ENCODE measurements around the gene KRT4.
"Not testable (repeated sequence)": the region's sequence is repeated elsewhere in the genome, so short reads cannot be mapped to it uniquely, and the experiment has no call there.

Gene KRT4

GRCh38 chr12:52813885-52814709, at the start of gene KRT4:
KRT4 (minus strand) TSS chr12:52814116; CDS start chr12:52814058, 58 bp downstream.
- no peak for DNase-seq

- DNase-seq, result no peak
Observed at GRCh38 chr12:52862023-52862422, 48.1 kb upstream of the KRT4 start.

- no peak for DNase-seq
Observed at GRCh38 chr12:52861511-52861910, 47.6 kb upstream of the KRT4 start.

GRCh38 chr12:52860102-52860823, 46.3 kb upstream of the KRT4 start:
- DNase-seq, result no peak

- no peak for DNase-seq
Observed at GRCh38 chr12:52857500-52857899, 43.6 kb upstream of the KRT4 start.

GRCh38 chr12:52856787-52857186, 42.9 kb upstream of the KRT4 start:
- no peak for DNase-seq

GRCh38 chr12:52856077-52856476, 42.2 kb upstream of the KRT4 start:
- not testable (repeated sequence) for DNase-seq

- DNase-seq, result no peak
Observed at GRCh38 chr12:52851787-52852186, 37.9 kb upstream of the KRT4 start.

GRCh38 chr12:52850681-52851080, 36.8 kb upstream of the KRT4 start:
- no peak for DNase-seq

- no peak for DNase-seq
Observed at GRCh38 chr12:52849511-52849910, 35.6 kb upstream of the KRT4 start.

GRCh38 chr12:52848661-52849255, 34.8 kb upstream of the KRT4 start, which contains the start of gene KRT78:
KRT78 (minus strand) TSS chr12:52848994; CDS start chr12:52848930, 64 bp downstream.
- DNase-seq, result no peak

- DNase-seq, result no peak
Observed at GRCh38 chr12:52847335-52848102, 33.6 kb upstream of the KRT4 start.

- DNase-seq, result no peak
Observed at GRCh38 chr12:52846356-52846970, 32.5 kb upstream of the KRT4 start.

GRCh38 chr12:52845946-52846345, 32.0 kb upstream of the KRT4 start:
- DNase-seq, result no peak

- DNase-seq, result no peak
Observed at GRCh38 chr12:52844386-52844785, 30.5 kb upstream of the KRT4 start.

- DNase-seq, result no peak
Observed at GRCh38 chr12:52839436-52840105, 25.7 kb upstream of the KRT4 start.

GRCh38 chr12:52838609-52839435, 24.9 kb upstream of the KRT4 start:
- DNase-seq, result no peak

GRCh38 chr12:52837781-52838608, 24.1 kb upstream of the KRT4 start:
- no peak for DNase-seq

GRCh38 chr12:52837413-52837741, 23.5 kb upstream of the KRT4 start:
- DNase-seq, result no peak

Data from DMS79 treated with DMSO at 0.1 percent for 48 hours (cell line).